ENCODE results near the gene JADE1. TPM values are rescaled to one million over a fixed set of nuclear protein-coding genes. Genes with fewer than 3 reads are reported as not detected.

Gene JADE1
- total and polyA plus RNA-seq, 2 of the 13 experiments (the other 11 are each of a cell fraction or from before 2014, with no cell fraction given): 5.4 to 19.3 TPM

- TF ChIP-seq ZEB1 (IDR thresholded peaks at IDR 0.05; ENCODE audit: insufficient replicate concordance, low read depth): no peak
- no peak for TF ChIP-seq NFATC3 (CRISPR knock-in tag; IDR thresholded peaks at IDR 0.05)
- no peak for TF ChIP-seq KDM5B (CRISPR knock-in tag; IDR thresholded peaks at IDR 0.05; ENCODE audit: borderline replicate concordance)
- TF ChIP-seq ZNF468 (CRISPR knock-in tag; IDR thresholded peaks at IDR 0.05): no peak
- TF ChIP-seq SRY (CRISPR knock-in tag; IDR thresholded peaks at IDR 0.05): no peak
Observed at GRCh38 chr4:128846063-128846462, 36.6 kb downstream of the JADE1 start (continued).

- in situ Hi-C loops (cut with HindIII; ENCODE audit: extremely low pct_ligation_motif_present, low pct_unique_long_range_greater_than_20kb): no loop called here
- WGBS (ENCODE audit: low lambda C conversion rate): 96% methylated on average over 7 of the region's 7 CpGs
- H2AFZ ChIP-seq (ENCODE audit: low read length): no peak overlapping the region
- no peaks in the 10 kb centered on the region for H4K20me1 ChIP-seq (ENCODE audit: insufficient read depth, low read length)
- H3K36me3 ChIP-seq (replicated peaks in 1 of 2; ENCODE audit: control insufficient read depth in 1 of 2, insufficient read depth in 2 of 2, low read length in 2 of 2): peaks cover 35 to 82% of the 10 kb centered on the region in 2 experiments
- no TSS peak for BruUV-seq (replicated peaks)
- intact Hi-C loops (cut with micrococcal nuclease; ENCODE audit: unreplicated experiment): no loop called here
- DNase-seq (ENCODE audit: low spot score): no peak
- no peak overlapping the region for H3K4me3 ChIP-seq (replicated peaks in 1 of 3; ENCODE audit: insufficient read depth in 1 of 3, low read depth in 2 of 3, low read length in 3 of 3)
- no peak overlapping the region for H3K27ac ChIP-seq (ENCODE audit: extremely low read length, insufficient read depth, low read length)
- no peak for ATAC-seq
- no peaks in the 10 kb centered on the region for H3K27me3 ChIP-seq (ENCODE audit: control insufficient read depth in 1 of 2, insufficient read depth in 2 of 2, low read length in 2 of 2)
- H3K9me3 ChIP-seq (ENCODE audit: low read length): no peaks in the 10 kb centered on the region
- ChIA-PET POLR2A (no interaction called here), CTCF (ENCODE audit: low intra/inter-chr PET ratio, low total read pairs) (no interaction called here)
- H3K4me2 ChIP-seq (ENCODE audit: low read depth, low read length): no peak overlapping the region
- H3K9ac ChIP-seq (ENCODE audit: insufficient read depth, low read depth, low read length): no peak overlapping the region
- FAIRE-seq: no peak
- H3K79me2 ChIP-seq (ENCODE audit: insufficient read depth, low read length): peaks cover 9% of the 10 kb centered on the region
- H3K4me1 ChIP-seq (ENCODE audit: insufficient read depth, low read length): peaks cover 18% of the 10 kb centered on the region
- TF ChIP-seq FIP1L1 (IDR thresholded peaks at IDR 0.05; ENCODE audit: borderline replicate concordance, insufficient read depth, low read depth, low read length): no peak
- no peak for TF ChIP-seq HNRNPLL (IDR thresholded peaks at IDR 0.05; ENCODE audit: low read depth, low read length, poor library complexity, severe bottlenecking)
- TF ChIP-seq TBP (CRISPR knock-in tag; IDR thresholded peaks at IDR 0.05): no peak
- TF ChIP-seq RBM39 (IDR thresholded peaks at IDR 0.05; ENCODE audit: low read depth, low read length, poor library complexity, severe bottlenecking): no peak
- no peak for TF ChIP-seq ZSCAN12 (CRISPR knock-in tag; IDR thresholded peaks at IDR 0.05)
- TF ChIP-seq MLXIP (CRISPR knock-in tag; IDR thresholded peaks at IDR 0.05; ENCODE audit: borderline replicate concordance): no peak
- TF ChIP-seq SMAD3 (CRISPR knock-in tag; IDR thresholded peaks at IDR 0.05): no peak
- TF ChIP-seq, protein P1, sequence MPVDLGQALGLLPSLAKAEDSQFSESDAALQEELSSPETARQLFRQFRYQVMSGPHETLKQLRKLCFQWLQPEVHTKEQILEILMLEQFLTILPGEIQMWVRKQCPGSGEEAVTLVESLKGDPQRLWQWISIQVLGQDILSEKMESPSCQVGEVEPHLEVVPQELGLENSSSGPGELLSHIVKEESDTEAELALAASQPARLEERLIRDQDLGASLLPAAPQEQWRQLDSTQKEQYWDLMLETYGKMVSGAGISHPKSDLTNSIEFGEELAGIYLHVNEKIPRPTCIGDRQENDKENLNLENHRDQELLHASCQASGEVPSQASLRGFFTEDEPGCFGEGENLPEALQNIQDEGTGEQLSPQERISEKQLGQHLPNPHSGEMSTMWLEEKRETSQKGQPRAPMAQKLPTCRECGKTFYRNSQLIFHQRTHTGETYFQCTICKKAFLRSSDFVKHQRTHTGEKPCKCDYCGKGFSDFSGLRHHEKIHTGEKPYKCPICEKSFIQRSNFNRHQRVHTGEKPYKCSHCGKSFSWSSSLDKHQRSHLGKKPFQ (CRISPR knock-in tag; IDR thresholded peaks at IDR 0.05; ENCODE audit: insufficient replicate concordance): no peak
- no peak for TF ChIP-seq CSRNP1 (CRISPR knock-in tag; IDR thresholded peaks at IDR 0.05)
Observed at GRCh38 chr4:128847082-128847724, 37.7 kb downstream of the JADE1 start.
